A673 (cell line): ENCODE data around the gene LRBA. TPM values are rescaled to one million over a fixed set of nuclear protein-coding genes. Genes with fewer than 3 reads are reported as not detected.

ENCODE experiments used
- BruUV-seq: library from RNA; stranded (reverse); fragments of 400-500 nt; replicated peaks from 2 replicates; lab custom pipeline; 2021; lab: Mats Ljungman, UMichigan
- CTCF ChIA-PET: fragments of 300-600 bp; sonication (Branson Sonifier 250); formaldehyde crosslinking; loops from one replicate; lab custom pipeline; 2022; ENCODE audit warnings: antibody characterized with exemption; lab: Charles Lee
- POLR2A ChIA-PET: fragments of 300-600 bp; sonication (Branson Sonifier 250); formaldehyde crosslinking; loops from one replicate; lab custom pipeline; 2022; ENCODE audit warnings: antibody characterized with exemption; ENCODE audit not compliant: low non-redundant PET; lab: Charles Lee
- DNase-seq: peaks from one replicate; pipeline ENCODE4 v3.0.0-alpha.2; 2015; ENCODE audit warnings: low spot score
- H3K27ac ChIP-seq: fragments of 200-600 bp; sonication (generic); 2 replicates; pipeline ENCODE4 v1.5.1; 2016; ENCODE audit warnings: mixed run types, low read depth, mild to moderate bottlenecking, mixed read lengths, antibody characterized with exemption, low read length; ENCODE audit not compliant: poor library complexity, severe bottlenecking
- H3K27me3 ChIP-seq: fragments of 200-600 bp; sonication (generic); replicated peaks from 2 replicates; pipeline ENCODE4 v1.6.1; 2017; ENCODE audit warnings: mixed run types, low read depth, mild to moderate bottlenecking, mixed read lengths, antibody characterized with exemption, low read length; ENCODE audit not compliant: insufficient read depth, poor library complexity
- H3K36me3 ChIP-seq: fragments of 200-600 bp; sonication (generic); 2 replicates; pipeline ENCODE4 v1.6.1; 2016; ENCODE audit warnings: mixed run types, mild to moderate bottlenecking, mixed read lengths, antibody characterized with exemption, low read length; ENCODE audit not compliant: insufficient read depth, poor library complexity, severe bottlenecking
- H3K4me1 ChIP-seq: fragments of 200-600 bp; sonication (generic); 2 replicates; pipeline ENCODE4 v1.6.1; 2017; ENCODE audit warnings: mixed run types, mild to moderate bottlenecking, mixed read lengths, antibody characterized with exemption, low read length; ENCODE audit not compliant: insufficient read depth, poor library complexity, severe bottlenecking
- H3K4me3 ChIP-seq: fragments of 200-600 bp; sonication (generic); 2 replicates; pipeline ENCODE4 v1.5.1; 2016; ENCODE audit warnings: low read depth, mixed run types, mild to moderate bottlenecking, mixed read lengths, low read length; ENCODE audit not compliant: poor library complexity, severe bottlenecking
- H3K9me3 ChIP-seq: fragments of 200-600 bp; sonication (generic); 2 replicates; pipeline ENCODE4 v1.6.1; 2016; ENCODE audit warnings: mixed run types, low read depth, mild to moderate bottlenecking, mixed read lengths, antibody characterized with exemption, low read length; ENCODE audit not compliant: poor library complexity, severe bottlenecking
- CTCF ChIP-seq: fragments of 300-800, 200-600 bp; sonication (generic); conservative IDR thresholded peaks from 2 replicates; pipeline ENCODE4 v1.5.1; 2017; ENCODE audit warnings: low read depth, mild to moderate bottlenecking, antibody characterized with exemption, low read length, moderate library complexity, mixed read lengths
- EZH2 ChIP-seq: fragments of 200-600 bp; sonication (generic); IDR thresholded peaks from 2 replicates; pipeline ENCODE4 v1.6.1; 2017; ENCODE audit warnings: borderline replicate concordance, low read depth, mild to moderate bottlenecking, mixed read lengths, antibody characterized with exemption, low read length; ENCODE audit not compliant: poor library complexity, severe bottlenecking
- intact Hi-C: fragments of 100-400 bp; cut with micrococcal nuclease; formaldehyde crosslinking; loops from one replicate; pipeline ENCODE4 v1.10.0; 2022; ENCODE audit not compliant: unreplicated experiment
- total RNA-seq: library from RNA; stranded (reverse); gene quantifications from 2 replicates; pipeline ENCODE4 v1.2.3, GENCODE V29; 2021

The LRBA gene
- total RNA-seq, 1 experiment from 2014 or later: 35.7 TPM

GRCh38 chr4:150580306-150580705, 434.8 kb downstream of the LRBA start:
- Histone ChIP-seq H3K4me3 (no peak overlapping the region), H3K9me3 (no peaks in the 10 kb centered on the region), H3K36me3 (peaks cover 5% of the 10 kb centered on the region), H3K4me1 (no peaks in the 10 kb centered on the region), H3K27me3 (no peaks in the 10 kb centered on the region), H3K27ac (no peak overlapping the region)
- ChIA-PET CTCF (no interaction called here), POLR2A (no interaction called here)
- no peak for DNase-seq
- BruUV-seq: no TSS peak
- TF ChIP-seq EZH2 (no peak), CTCF (no peak)
- intact Hi-C loops: no loop called here

GRCh38 chr4:150579551-150580234, 435.4 kb downstream of the LRBA start:
- no peaks in the 10 kb centered on the region for H3K9me3 ChIP-seq
- ChIA-PET CTCF (no interaction called here), POLR2A (no interaction called here)
- TF ChIP-seq CTCF: no peak
- TF ChIP-seq EZH2: no peak
- intact Hi-C loops: no loop called here
- H3K27ac ChIP-seq: no peak overlapping the region
- H3K36me3 ChIP-seq: peaks cover 5% of the 10 kb centered on the region
- no peak for DNase-seq
- BruUV-seq: no TSS peak
- no peak overlapping the region for H3K4me3 ChIP-seq
- no peaks in the 10 kb centered on the region for H3K4me1 ChIP-seq
- H3K27me3 ChIP-seq: no peaks in the 10 kb centered on the region

- ChIA-PET CTCF (no interaction called here), POLR2A (no interaction called here)
- intact Hi-C loops: no loop called here
- Histone ChIP-seq H3K27me3 (no peaks in the 10 kb centered on the region), H3K4me3 (no peak overlapping the region), H3K9me3 (no peaks in the 10 kb centered on the region), H3K4me1 (no peaks in the 10 kb centered on the region), H3K27ac (no peak overlapping the region), H3K36me3 (peaks cover 5% of the 10 kb centered on the region)
- no peak for DNase-seq
- TF ChIP-seq CTCF: no peak
- no peak for TF ChIP-seq EZH2
- no TSS peak for BruUV-seq
Observed at GRCh38 chr4:150578745-150579501, 436.2 kb downstream of the LRBA start.
